Tibial nerve (tissue), 4 donors: ENCODE measurements around the gene TUT7. TPM values are rescaled to one million over a fixed set of nuclear protein-coding genes. Genes with fewer than 3 reads are reported as not detected.

Source experiments
- DNase-seq, 2 donors: peaks; one replicate each; pipeline ENCODE4 v3.0.0-alpha.2; 2019; ENCODE audit warnings: low spot score in 2 of 2
- H3K27ac ChIP-seq, 4 donors: fragments of 200-600 bp; sonication (generic) in 3 of 4; one replicate each; pipeline ENCODE4 v1.5.1; 2017 to 2019; ENCODE audit warnings: mild to moderate bottlenecking in 1 of 4
- H3K27me3 ChIP-seq, 2 donors: fragments of 200-600 bp; sonication (generic) in 1 of 2; one replicate each; pipeline versions ENCODE4 v1.5.1 to v1.6.0; 2017 to 2019
- H3K36me3 ChIP-seq, 3 donors: fragments of 200-600 bp; sonication (generic); one replicate each; pipeline ENCODE4 v1.5.1; 2018 to 2019
- H3K4me1 ChIP-seq, 4 donors: fragments of 200-600 bp; sonication (generic) in 3 of 4; one replicate each; pipeline ENCODE4 v1.5.1; 2017 to 2019
- H3K4me3 ChIP-seq, 4 donors: fragments of 200-600 bp; sonication (generic) in 3 of 4; one replicate each; pipeline ENCODE4 v1.5.1; 2017 to 2019; ENCODE audit warnings: mild to moderate bottlenecking in 1 of 4, moderate library complexity in 1 of 4
- H3K9me3 ChIP-seq, 4 donors: fragments of 200-600 bp; sonication (generic) in 3 of 4; one replicate each; pipeline ENCODE4 v1.5.1; 2017 to 2019
- EP300 ChIP-seq, 2 donors: sonication (generic); formaldehyde crosslinking; IDR thresholded peaks; one replicate each; pipeline ENCODE4 v1.6.1; 2017; ENCODE audit warnings: antibody characterized with exemption in 2 of 2, mild to moderate bottlenecking in 1 of 2
- POLR2A ChIP-seq, 2 donors: fragments of 450-650 bp; IDR thresholded peaks; one replicate each; pipeline ENCODE4 v1.6.1; 2017; ENCODE audit warnings: antibody characterized with exemption in 2 of 2, mild to moderate bottlenecking in 2 of 2, moderate library complexity in 2 of 2
- WGBS, 2 donors: methylation state at CpG; one replicate each; pipeline ENCODE4 v1.1.5; 2018; 5-methylcytosine and 5-hydroxymethylcytosine counted together
- total RNA-seq, 4 donors: library from RNA; depleted of rRNA; stranded (reverse); fragments of >200 nt; gene quantifications; one replicate each; pipeline ENCODE4 v1.1.0, GENCODE V29; 2016
- TF ChIP-seq, protein P1 (sequence below), 5 experiments: fragments of 200-600 bp in 3 of 5; fragments of 450-650 bp in 2 of 5; sonication (generic) in 3 of 5; IDR thresholded peaks; one replicate each; pipeline ENCODE4 v1.5.1; 2016 to 2019; ENCODE audit warnings: antibody characterized with exemption in 5 of 5, mild to moderate bottlenecking in 3 of 5, moderate library complexity in 2 of 5

The TUT7 gene
- total RNA-seq, 4 donors from 2014 or later: 25.7 to 49.6 (median 37.8) TPM

DNA sequence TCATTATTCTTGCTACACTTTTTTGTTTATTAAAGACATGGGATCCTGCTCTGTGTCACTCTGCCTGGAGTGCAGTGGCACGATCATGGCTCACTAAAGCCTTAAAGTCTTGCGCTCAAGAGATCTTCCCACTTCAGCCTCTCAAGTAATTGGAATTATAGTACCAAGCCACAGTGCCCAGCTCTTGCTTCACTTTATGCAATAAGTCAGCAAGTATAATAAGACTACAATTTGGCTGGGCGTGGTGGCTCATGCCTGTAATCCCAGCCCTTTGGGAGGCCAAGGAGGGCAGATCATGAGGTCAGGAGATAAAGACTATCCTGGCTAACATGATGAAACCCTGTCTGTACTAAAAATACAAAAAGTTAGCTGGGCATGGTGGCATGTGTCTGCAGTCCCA lies 100.6 kb downstream of the TUT7 start:
- Histone ChIP-seq H3K4me1 (no peaks in the 10 kb centered on the region), H3K27ac (no peak overlapping the region), H3K4me3 (no peak overlapping the region), H3K27me3 (no peaks in the 10 kb centered on the region), H3K36me3 (peaks cover 0 to 4% (median 0%) of the 10 kb centered on the region in 3 donors), H3K9me3 (peaks cover 0 to 6% (median 0%) of the 10 kb centered on the region in 4 donors)
- 94 to 98% methylated on average over 3 of the region's 3 CpGs for WGBS, 2 donors
- TF ChIP-seq EP300 (IDR thresholded peaks at IDR 0.05) (no peak), POLR2A (IDR thresholded peaks at IDR 0.05) (no peak)
- TF ChIP-seq, protein P1, sequence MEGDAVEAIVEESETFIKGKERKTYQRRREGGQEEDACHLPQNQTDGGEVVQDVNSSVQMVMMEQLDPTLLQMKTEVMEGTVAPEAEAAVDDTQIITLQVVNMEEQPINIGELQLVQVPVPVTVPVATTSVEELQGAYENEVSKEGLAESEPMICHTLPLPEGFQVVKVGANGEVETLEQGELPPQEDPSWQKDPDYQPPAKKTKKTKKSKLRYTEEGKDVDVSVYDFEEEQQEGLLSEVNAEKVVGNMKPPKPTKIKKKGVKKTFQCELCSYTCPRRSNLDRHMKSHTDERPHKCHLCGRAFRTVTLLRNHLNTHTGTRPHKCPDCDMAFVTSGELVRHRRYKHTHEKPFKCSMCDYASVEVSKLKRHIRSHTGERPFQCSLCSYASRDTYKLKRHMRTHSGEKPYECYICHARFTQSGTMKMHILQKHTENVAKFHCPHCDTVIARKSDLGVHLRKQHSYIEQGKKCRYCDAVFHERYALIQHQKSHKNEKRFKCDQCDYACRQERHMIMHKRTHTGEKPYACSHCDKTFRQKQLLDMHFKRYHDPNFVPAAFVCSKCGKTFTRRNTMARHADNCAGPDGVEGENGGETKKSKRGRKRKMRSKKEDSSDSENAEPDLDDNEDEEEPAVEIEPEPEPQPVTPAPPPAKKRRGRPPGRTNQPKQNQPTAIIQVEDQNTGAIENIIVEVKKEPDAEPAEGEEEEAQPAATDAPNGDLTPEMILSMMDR (IDR thresholded peaks at IDR 0.05): no peak
- no peak for DNase-seq

DNA sequence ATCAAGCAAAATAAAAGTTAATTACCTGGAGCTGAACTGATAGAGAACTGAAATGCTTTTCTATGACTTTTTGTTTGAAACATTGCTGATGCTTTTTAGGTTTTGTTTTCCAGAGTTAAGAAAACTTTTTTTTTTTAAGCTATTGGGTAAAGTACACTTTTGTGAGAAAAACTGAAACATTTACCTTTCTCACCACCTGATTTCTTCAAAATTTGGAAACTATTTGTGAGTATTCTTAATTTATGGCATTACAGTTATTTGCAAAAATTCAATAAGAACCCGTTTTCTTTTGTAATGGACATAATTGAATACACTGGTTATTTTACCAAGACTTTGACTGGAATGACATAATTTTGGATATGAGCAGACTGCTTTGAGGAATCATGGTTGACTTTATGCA lies 101.3 kb downstream of the TUT7 start:
- no peak for DNase-seq
- Histone ChIP-seq H3K4me1 (no peaks in the 10 kb centered on the region), H3K36me3 (peaks cover 0 to 4% (median 0%) of the 10 kb centered on the region in 3 donors), H3K4me3 (no peak overlapping the region), H3K27me3 (no peaks in the 10 kb centered on the region), H3K27ac (no peak overlapping the region), H3K9me3 (peaks cover 0 to 6% (median 0%) of the 10 kb centered on the region in 4 donors)
- 94 to 96% methylated on average over 1 of the region's 1 CpG for WGBS, 2 donors
- TF ChIP-seq EP300 (IDR thresholded peaks at IDR 0.05) (no peak), POLR2A (IDR thresholded peaks at IDR 0.05) (no peak)
- TF ChIP-seq, protein P1 (IDR thresholded peaks at IDR 0.05): no peak

DNA sequence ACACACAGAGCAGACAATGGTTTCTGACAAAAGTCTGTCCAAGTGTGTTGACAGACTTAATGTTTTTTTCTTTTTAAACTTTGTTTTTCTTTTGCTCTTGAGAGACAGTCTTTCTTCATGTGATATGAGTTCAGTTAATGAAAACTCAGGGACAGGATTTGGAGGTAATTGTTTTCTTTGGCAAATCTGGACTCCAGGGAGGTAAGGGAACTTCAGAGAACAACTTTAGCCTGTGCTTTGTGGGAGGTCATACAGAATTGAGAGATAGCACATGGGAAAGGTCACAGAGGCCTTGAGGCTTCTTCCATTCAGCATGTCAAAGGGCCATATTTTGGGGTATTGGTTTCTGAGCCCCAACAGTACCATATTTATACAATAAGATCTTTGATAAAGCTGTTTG lies 104.1 kb downstream of the TUT7 start:
- no peak for DNase-seq
- Histone ChIP-seq H3K36me3 (peaks cover 0 to 4% (median 0%) of the 10 kb centered on the region in 3 donors), H3K27me3 (no peaks in the 10 kb centered on the region), H3K4me3 (no peak overlapping the region), H3K4me1 (peaks cover 0 to 3% (median 0%) of the 10 kb centered on the region in 4 donors), H3K9me3 (peaks cover 0 to 6% (median 0%) of the 10 kb centered on the region in 4 donors), H3K27ac (no peak overlapping the region)
- no peak for TF ChIP-seq POLR2A (IDR thresholded peaks at IDR 0.05)
- TF ChIP-seq, protein P1 (IDR thresholded peaks at IDR 0.05): no peak
- TF ChIP-seq EP300 (IDR thresholded peaks at IDR 0.05): no peak

DNA sequence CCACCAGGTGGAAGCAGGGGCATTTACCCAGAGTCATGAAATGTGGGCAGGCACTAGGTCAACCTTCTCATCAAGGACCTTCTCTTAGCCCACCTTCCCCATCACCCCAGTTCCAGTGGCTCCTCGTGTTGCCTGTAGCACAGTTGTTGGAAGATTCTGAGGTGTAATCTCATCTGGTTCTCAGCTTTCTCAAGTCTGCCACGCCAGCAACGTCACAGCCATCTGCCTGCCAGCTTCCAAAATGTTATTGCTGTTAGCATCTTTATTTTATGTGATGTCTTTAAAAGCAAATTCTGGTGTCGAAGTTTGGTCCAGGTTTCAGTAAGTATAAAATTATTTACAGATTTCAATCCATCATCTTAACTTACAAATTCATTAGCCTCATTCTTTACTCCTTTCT lies 105.5 kb downstream of the TUT7 start:
- H3K27ac ChIP-seq: no peak overlapping the region
- WGBS, 2 donors: 88 to 94% methylated on average over 4 of the region's 4 CpGs
- peaks cover 0 to 6% (median 0%) of the 10 kb centered on the region in 4 donors for H3K9me3 ChIP-seq
- no peak for TF ChIP-seq POLR2A (IDR thresholded peaks at IDR 0.05)
- TF ChIP-seq, protein P1 (IDR thresholded peaks at IDR 0.05): no peak
- no peak for TF ChIP-seq EP300 (IDR thresholded peaks at IDR 0.05)
- DNase-seq: no peak
- H3K36me3 ChIP-seq: no peaks in the 10 kb centered on the region
- peaks cover 0 to 3% (median 0%) of the 10 kb centered on the region in 4 donors for H3K4me1 ChIP-seq
- no peak overlapping the region for H3K4me3 ChIP-seq
- H3K27me3 ChIP-seq: no peaks in the 10 kb centered on the region

DNA sequence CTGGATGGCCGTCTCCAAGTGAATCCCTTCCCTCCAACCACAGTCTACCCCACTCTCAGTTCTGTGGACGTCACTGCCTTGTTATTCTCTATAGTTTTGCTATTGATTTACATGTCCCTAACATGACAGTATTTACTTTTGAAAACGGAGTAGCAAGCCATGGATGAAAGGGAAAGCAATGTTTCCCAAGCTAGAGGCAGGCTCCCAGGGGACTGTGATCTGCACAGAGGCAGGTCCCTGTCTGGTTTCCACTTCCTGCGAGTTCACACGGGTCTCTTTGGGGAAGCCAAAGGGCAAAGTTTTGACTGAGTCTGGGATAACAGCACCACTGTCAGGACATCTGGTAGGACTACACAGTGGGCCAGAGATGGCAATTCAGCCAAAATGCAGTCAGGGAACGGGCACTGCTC lies 107.5 kb downstream of the TUT7 start:
- peaks cover 0 to 13% (median 0%) of the 10 kb centered on the region in 4 donors for H3K4me1 ChIP-seq
- DNase-seq: no peak
- H3K4me3 ChIP-seq: no peak overlapping the region
- 25 to 35% methylated on average over 6 of the region's 6 CpGs for WGBS, 2 donors
- H3K27me3 ChIP-seq: no peaks in the 10 kb centered on the region
- no peaks in the 10 kb centered on the region for H3K9me3 ChIP-seq
- H3K36me3 ChIP-seq: no peaks in the 10 kb centered on the region
- TF ChIP-seq, protein P1 (IDR thresholded peaks at IDR 0.05): no peak
- TF ChIP-seq POLR2A (IDR thresholded peaks at IDR 0.05) (no peak), EP300 (IDR thresholded peaks at IDR 0.05) (no peak)
- H3K27ac ChIP-seq: no peak overlapping the region
